Thoracic aorta (tissue), 2 donors: Measurements from ENCODE around the gene PJVK. TPM values are rescaled to one million over a fixed set of nuclear protein-coding genes. Genes with fewer than 3 reads are reported as not detected.
A peak's percentile ranks its signal among the peaks of the same experiment; 100 is the strongest.

ENCODE experiments used
- ATAC-seq: fragments of 150-250 bp; one replicate; pipeline ENCODE4 v1.8.0; 2017; ENCODE audit warnings: low read depth; ENCODE audit not compliant: insufficient number of reproducible peaks, low FRiP score
- DNase-seq: peaks from one replicate; pipeline ENCODE4 v3.0.0-alpha.2; 2020; ENCODE audit warnings: low spot score
- H3K27ac ChIP-seq, 2 donors: fragments of 200-600 bp; sonication (generic); 1 replicate in 1 of 2; 2 replicates in 1 of 2; pipeline ENCODE4 v1.5.1; 2016; ENCODE audit warnings: mild to moderate bottlenecking in 2 of 2, moderate library complexity in 2 of 2
- H3K27me3 ChIP-seq: fragments of 200-600 bp; sonication (generic); replicated peaks from 2 replicates; pipeline ENCODE4 v1.6.0; 2016; ENCODE audit warnings: mild to moderate bottlenecking; ENCODE audit not compliant: insufficient read depth
- H3K36me3 ChIP-seq: fragments of 200-600 bp; sonication (generic); one replicate; pipeline ENCODE4 v1.5.1; 2016
- H3K4me1 ChIP-seq, 2 donors: fragments of 200-600 bp; sonication (generic); 1 replicate in 1 of 2; 2 replicates in 1 of 2; pipeline versions ENCODE4 v1.5.1 to v1.6.0; 2016; ENCODE audit warnings: low read depth in 2 of 2, mild to moderate bottlenecking in 1 of 2; ENCODE audit not compliant: control insufficient read depth in 1 of 2
- H3K4me3 ChIP-seq: fragments of 200-600 bp; sonication (generic); 2 replicates; pipeline ENCODE4 v1.5.1; 2016; ENCODE audit warnings: mild to moderate bottlenecking
- H3K9me3 ChIP-seq: fragments of 200-600 bp; sonication (generic); 2 replicates; pipeline ENCODE4 v1.5.1; 2016
- CTCF ChIP-seq: fragments of 200-600 bp; sonication (generic); IDR thresholded peaks from one replicate; pipeline ENCODE4 v1.5.1; 2019; ENCODE audit warnings: antibody characterized with exemption
- total RNA-seq, 2 donors: library from RNA; depleted of rRNA; stranded (reverse); fragments of >200 nt; gene quantifications; one replicate each; pipeline versions ENCODE4 v1.1.0 to v1.2.3, GENCODE V29; 2016

Gene PJVK
- total RNA-seq, result 1 to 10 TPM; 1.8 TPM

- DNase-seq, result peak; percentile 85
- Histone ChIP-seq H3K4me3 (peak within 1 kb of the TSS; percentile 93), H3K4me1 (peaks cover 8 to 37% of the 10 kb centered on the region in 2 donors), H3K9me3 (no peaks in the 10 kb centered on the region), H3K27ac (peak within 1 kb of the TSS; percentile 99), H3K27me3 (no peaks in the 10 kb centered on the region), H3K36me3 (peaks cover 10% of the 10 kb centered on the region)
- no peak for TF ChIP-seq CTCF
- ATAC-seq, result peak; percentile 92
These were observed at the start of gene PJVK, which contains the start of gene PRKRA for GRCh38 chr2:178450774-178451525. TSS of gene PJVK (plus strand) at chr2:178451378. CDS start at chr2:178453410, 2,032 bp downstream. TSS of gene PRKRA (minus strand) at chr2:178451175. CDS start at chr2:178451030, 145 bp downstream.

GRCh38 chr2:178401994-178402437, 49.2 kb upstream of the PJVK start:
- ATAC-seq, result peak; percentile 20
- H3K4me3 ChIP-seq, result no peak overlapping the region

GRCh38 chr2:178403671-178404306, 47.4 kb upstream of the PJVK start:
- Histone ChIP-seq H3K27ac (no peak overlapping the region), H3K36me3 (no peaks in the 10 kb centered on the region), H3K4me1 (no peaks in the 10 kb centered on the region), H3K9me3 (no peaks in the 10 kb centered on the region), H3K4me3 (no peak overlapping the region), H3K27me3 (no peaks in the 10 kb centered on the region)
- no peak for TF ChIP-seq CTCF
- no peak for DNase-seq
- no peak for ATAC-seq

More at GRCh38 chr2:178401994-178402437, 49.2 kb upstream of the PJVK start:
- Histone ChIP-seq H3K27ac (no peak overlapping the region), H3K27me3 (no peaks in the 10 kb centered on the region), H3K4me1 (no peaks in the 10 kb centered on the region), H3K9me3 (no peaks in the 10 kb centered on the region), H3K36me3 (no peaks in the 10 kb centered on the region)
- no peak for DNase-seq
- no peak for TF ChIP-seq CTCF

- TF ChIP-seq CTCF, result no peak
- Histone ChIP-seq H3K27me3 (no peaks in the 10 kb centered on the region), H3K36me3 (no peaks in the 10 kb centered on the region), H3K4me1 (no peaks in the 10 kb centered on the region), H3K27ac (no peak overlapping the region), H3K9me3 (no peaks in the 10 kb centered on the region), H3K4me3 (no peak overlapping the region)
- DNase-seq (no peak), ATAC-seq (no peak)
These were observed 46.8 kb upstream of the PJVK start for GRCh38 chr2:178404368-178404767.

- H3K4me1 ChIP-seq, result peaks cover 0 to 5% of the 10 kb centered on the region in 2 donors
- H3K9me3 ChIP-seq, result no peaks in the 10 kb centered on the region
- TF ChIP-seq CTCF, result no peak
- no peaks in the 10 kb centered on the region for H3K36me3 ChIP-seq
- H3K27ac ChIP-seq, result no peak overlapping the region
- H3K4me3 ChIP-seq, result no peak overlapping the region
- ATAC-seq (no peak), DNase-seq (no peak)
- no peaks in the 10 kb centered on the region for H3K27me3 ChIP-seq
These were observed 41.9 kb upstream of the PJVK start for GRCh38 chr2:178409261-178409660.
